Measurements from ENCODE around the gene ZNF214.

Gene ZNF214

DNA sequence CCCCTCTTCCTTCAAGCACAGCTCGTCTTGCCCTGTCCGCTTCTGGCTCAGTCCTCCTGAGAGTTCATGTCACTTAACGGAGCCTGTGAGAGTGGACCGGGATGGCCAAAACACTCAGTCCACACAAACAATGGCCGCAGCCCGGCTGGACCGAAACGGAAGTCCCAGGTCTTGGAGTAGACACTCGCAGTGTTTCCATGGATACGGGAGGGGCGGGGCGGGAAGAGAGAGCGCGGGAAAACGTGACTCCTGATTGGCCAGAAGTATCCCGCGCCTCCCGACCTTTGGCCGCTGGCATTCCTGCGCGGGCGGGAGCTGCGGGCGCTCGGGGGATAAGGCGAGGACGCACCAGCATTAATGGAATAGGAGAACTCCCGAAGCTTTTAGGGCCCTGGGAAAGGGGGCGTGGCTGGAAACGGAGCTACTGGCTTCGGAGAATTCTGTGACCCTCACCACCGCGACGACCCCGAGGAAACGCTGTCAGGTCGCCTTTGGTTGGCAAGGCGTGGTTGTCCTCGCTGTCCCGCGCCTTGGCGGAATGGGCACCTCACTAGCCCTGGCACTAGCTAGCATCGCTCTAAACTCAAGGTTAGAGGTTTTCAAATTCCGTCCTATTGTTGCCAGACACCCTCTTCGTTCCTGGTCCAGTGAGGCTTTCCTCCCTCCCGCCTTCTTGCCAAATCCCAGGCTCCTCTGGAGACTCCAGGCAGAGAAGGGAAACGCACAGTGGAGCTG, at the start of gene ZNF214, which contains the start of gene NLRP14:
Gene ZNF214, minus strand, starts transcription at position 164 of the 735 bp plus-strand sequence. CDS start 17,511 bp downstream, outside the sequence.
Gene NLRP14, plus strand, starts transcription at position 297 of the 735 bp plus-strand sequence. CDS start 18,108 bp downstream, outside the sequence.
- DNase-seq: peak; percentile 73 to 76

DNA sequence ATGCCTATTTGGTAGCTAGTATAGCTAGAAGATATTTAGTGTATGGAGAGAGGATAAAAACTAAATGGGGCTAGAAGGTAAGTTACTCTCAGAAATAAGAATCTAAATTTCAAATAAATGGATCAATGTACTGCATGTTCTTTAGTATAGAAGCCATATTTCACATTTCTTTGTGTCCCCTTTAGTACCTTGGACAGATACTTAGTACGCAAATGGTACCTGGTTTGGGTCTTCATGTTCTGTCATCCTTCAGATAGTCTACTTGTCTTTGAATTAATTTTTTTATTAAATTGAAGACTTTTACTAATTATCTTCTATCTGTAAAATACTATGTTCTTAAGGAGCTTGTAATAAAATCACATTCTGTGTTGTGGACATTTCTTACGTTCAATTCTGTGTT, 42.4 kb upstream of the ZNF214 start:
- no peak for TF ChIP-seq GATA1 (IDR thresholded peaks at IDR 0.05; ENCODE audit: low read depth, low read length)
- TF ChIP-seq POLR2A (IDR thresholded peaks at IDR 0.05; ENCODE audit: low read length): no peak
- DNase-seq: no peak

More for the DNA sequence above, at the start of gene ZNF214, which contains the start of gene NLRP14:
- TF ChIP-seq POLR2A (IDR thresholded peaks at IDR 0.05; ENCODE audit: low read length): no peak
- no peak for TF ChIP-seq GATA1 (IDR thresholded peaks at IDR 0.05; ENCODE audit: low read depth, low read length)

DNA sequence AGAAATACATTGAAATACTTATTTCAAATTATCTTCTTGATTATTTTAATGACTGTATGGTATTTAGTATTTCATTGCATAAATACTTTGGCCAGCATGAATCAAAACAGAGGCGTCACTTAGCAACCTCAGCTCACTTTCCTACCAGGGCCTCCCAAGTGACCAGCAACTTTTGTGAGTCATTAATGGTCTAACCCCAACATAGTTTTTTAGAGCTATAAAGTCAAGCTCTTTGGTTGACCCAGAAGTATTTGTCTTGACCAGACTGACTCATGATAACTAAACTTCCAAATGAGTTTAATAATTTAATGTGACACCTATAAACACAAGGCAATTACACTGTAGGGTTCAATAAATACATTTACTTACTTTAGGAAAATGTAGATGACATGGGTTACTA, 40.7 kb upstream of the ZNF214 start:
- DNase-seq: no peak

DNA sequence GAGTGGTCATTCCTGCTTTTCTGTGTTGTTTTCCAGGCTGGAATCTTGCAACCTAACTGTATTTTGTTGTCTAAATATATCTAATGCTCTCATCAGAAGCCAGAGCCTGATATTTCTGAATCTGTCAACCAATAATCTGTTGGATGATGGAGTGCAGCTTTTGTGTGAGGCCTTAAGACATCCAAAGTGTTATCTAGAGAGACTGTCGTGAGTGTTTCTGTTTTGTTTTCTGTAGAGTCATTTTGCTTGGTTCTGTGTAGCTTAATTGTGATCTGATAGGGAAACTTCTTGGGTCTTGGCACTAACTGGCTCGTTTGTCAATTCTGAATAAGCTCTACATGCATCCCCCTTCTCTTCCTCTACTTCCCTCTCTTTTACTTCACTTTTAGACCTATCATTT, 37.5 kb upstream of the ZNF214 start:
- TF ChIP-seq GATA1 (IDR thresholded peaks at IDR 0.05; ENCODE audit: low read depth, low read length) (no peak), POLR2A (IDR thresholded peaks at IDR 0.05; ENCODE audit: low read length) (no peak)
- no peak for DNase-seq

More for the DNA sequence above, 40.7 kb upstream of the ZNF214 start:
- TF ChIP-seq GATA1 (IDR thresholded peaks at IDR 0.05; ENCODE audit: low read depth, low read length) (no peak), POLR2A (IDR thresholded peaks at IDR 0.05; ENCODE audit: low read length) (no peak)

DNA sequence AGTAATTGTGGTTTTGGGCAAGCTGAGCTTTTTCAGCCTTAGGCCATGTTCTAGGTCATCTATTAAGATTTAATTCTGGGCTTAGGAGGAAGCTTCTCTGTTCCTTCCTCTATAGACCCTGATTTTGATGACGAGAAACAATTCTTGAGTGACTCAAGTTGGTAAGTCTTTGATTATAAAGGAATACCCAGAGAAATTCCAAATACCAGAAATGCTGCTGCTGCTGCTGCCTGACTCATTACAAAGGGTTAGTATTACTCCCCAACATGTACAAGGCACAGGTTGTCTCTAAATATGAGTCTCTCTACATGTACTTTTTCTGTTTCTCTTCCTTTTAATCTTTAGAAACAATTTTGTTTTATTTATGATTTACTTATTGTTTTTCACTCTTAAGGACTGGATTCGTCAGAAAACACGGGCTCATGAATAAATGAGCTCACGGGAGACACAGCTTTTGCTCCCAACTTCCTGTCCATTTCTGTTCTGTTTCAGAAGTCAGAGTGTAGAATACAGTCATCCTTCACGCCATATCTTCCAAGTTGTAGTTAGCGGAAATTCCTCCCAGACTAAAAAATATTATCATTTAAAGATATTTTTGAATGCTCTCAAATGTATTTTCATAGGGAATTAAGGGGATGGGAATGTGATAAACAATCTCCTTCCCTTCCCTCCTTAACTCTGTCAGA, 36.8 kb upstream of the ZNF214 start:
- TF ChIP-seq POLR2A (IDR thresholded peaks at IDR 0.05; ENCODE audit: low read length): no peak
- no peak for DNase-seq

DNA sequence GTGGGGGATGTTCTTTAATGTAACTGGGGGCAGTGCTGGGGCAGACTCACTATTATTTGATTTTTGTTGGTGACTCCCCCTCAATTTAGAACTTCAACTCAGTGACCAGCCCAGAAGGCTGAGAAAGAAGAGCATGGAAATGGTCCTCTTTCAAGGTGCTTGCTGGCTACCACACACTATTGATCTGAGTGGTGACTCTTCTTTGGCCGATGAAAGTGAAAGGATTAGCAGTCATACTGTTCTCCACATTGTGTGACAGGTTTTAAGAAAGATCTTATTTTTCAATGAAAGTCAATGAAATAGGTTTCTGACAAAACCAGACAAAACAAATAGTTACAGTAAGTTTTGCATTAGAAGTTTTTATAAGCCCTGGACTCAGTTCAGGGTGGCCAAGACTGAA, 30.0 kb upstream of the ZNF214 start:
- no peak for DNase-seq
- TF ChIP-seq POLR2A (IDR thresholded peaks at IDR 0.05; ENCODE audit: low read length): no peak
- TF ChIP-seq GATA1 (IDR thresholded peaks at IDR 0.05; ENCODE audit: low read depth, low read length): no peak

DNA sequence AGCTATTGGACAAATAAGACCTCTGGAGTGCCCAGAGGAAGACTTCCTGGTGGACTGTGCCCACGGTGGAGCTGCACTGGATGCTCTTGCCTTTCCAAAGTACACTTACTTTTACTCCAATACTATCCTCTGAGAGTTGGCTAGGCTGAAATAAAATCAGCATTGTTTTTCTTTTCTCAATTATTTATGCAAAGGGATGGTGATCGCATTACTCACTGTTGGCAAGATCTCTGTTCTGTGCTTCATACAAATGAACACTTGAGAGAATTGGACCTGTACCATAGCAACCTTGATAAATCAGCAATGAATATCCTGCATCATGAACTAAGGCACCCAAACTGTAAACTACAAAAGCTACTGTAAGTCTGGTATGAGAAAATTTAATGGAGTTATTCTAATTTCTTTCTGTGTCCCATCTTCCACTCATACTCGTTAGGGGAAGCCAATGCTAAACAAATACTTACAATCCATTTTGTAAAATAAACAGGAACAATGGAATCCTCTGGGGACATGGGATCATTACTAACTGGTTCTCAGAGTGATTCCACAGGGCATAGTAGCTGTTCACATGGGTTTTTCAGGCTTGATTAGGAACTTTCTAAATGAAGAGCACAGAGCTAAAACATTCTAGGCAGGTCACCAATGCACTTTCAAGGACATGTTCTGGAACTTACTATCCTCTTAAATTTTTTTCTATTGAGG, 26.5 kb upstream of the ZNF214 start:
- no peak for DNase-seq

DNA sequence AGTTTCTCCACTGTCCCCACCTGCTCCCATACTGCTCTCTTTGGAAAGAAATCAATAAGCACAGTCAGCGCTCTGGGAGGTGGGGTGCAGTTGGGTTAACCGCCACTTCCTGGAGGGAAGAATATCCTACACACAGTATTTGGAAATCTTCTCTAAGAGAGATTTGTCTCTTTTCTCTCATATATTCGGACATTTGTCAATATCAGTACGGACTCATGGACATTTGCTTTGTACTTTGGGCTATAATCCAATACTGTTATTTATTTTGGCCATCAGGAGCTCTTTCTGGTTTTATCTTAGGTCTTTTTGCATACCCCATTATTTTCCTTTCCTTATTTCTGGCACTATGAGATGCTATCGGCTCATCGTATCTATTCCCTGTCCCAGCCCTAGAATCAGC, 13.9 kb upstream of the ZNF214 start:
- TF ChIP-seq GATA1 (IDR thresholded peaks at IDR 0.05; ENCODE audit: low read depth, low read length) (no peak), POLR2A (IDR thresholded peaks at IDR 0.05; ENCODE audit: low read length) (no peak)
- DNase-seq: no peak

More for the DNA sequence above, 26.5 kb upstream of the ZNF214 start:
- no peak for TF ChIP-seq GATA1 (IDR thresholded peaks at IDR 0.05; ENCODE audit: low read depth, low read length)
- TF ChIP-seq POLR2A (IDR thresholded peaks at IDR 0.05; ENCODE audit: low read length): no peak

DNA sequence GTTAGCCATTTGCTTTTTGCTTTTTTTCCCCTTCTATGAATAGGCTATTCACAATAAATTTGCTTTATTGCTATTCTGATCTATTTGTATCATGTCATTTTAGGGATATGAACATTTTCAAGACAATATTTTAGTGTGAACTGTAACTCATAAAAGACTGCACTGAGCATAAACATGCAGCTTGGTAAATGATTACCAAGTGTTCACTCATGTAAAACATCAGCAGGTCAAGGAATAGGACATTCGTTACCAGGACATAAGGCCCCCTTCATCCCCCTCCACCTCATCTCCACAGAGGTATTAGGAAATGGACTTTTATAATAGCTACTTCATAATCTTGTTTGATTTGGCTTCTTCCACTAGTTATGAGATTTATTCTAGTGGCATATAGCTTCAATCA, 12.5 kb upstream of the ZNF214 start:
- DNase-seq: no peak
- TF ChIP-seq POLR2A (IDR thresholded peaks at IDR 0.05; ENCODE audit: low read length): no peak
- TF ChIP-seq GATA1 (IDR thresholded peaks at IDR 0.05; ENCODE audit: low read depth, low read length): no peak

DNA sequence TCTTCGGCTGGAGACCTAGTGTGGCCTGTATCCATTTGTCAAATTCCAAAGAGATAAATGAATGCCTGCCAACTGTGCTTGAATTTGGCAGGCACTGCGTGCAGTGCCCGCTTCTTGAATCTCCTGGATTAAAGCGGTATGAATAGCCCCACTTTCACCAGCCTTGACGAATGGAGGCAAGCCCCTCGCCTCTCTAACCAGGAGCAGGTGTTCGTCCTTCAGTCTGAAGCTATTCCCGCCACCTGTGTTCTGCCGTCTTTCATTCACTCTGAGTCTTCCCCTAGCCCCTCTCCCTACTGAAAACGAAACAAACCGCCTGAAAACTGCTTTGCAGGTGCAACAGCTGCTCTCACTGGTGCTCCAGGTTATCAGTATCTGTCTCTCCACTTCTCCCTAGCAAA, 11.3 kb upstream of the ZNF214 start:
- no peak for DNase-seq
- TF ChIP-seq POLR2A (IDR thresholded peaks at IDR 0.05; ENCODE audit: low read length): no peak
- TF ChIP-seq GATA1 (IDR thresholded peaks at IDR 0.05; ENCODE audit: low read depth, low read length): no peak

DNA sequence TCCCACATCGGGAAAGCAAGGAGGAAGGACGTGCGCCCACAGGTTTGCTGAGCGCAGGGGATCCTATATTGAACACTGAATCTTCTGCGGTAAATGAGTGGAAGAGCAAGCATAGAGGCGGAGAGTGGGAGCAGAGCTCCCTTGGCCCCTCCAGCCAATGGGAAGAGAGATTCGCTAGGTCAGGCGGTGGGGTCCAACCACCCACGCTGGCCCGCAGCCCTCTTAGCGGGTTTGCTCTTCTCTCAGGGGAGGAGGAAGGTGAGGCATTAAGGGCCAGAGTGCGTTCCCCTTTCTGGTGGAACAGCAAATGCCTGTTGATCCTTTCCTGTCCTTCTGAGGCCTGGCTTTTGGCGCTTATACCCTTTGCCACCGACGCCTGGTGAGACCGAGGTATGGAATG, 10.7 kb upstream of the ZNF214 start:
- DNase-seq: no peak
- no peak for TF ChIP-seq POLR2A (IDR thresholded peaks at IDR 0.05; ENCODE audit: low read length)

DNA sequence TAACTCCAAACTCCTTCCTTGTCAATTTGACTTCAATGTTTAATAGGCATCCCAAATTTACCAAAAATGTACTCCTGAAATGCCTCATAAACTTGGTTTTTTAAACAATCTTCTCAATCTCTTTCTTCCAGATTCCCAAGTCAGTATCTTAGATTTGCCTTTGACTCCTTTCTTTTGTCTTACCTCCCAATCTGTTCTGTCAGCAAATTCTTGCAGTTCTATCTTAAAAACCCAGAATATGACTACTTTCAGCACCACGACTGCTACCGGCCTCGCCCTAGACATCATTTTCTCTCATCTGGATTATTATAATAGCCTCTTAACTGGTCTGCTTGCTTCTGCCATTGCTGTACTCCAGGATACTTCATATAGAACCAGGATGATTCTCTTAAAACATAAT, 8.0 kb upstream of the ZNF214 start:
- TF ChIP-seq POLR2A (IDR thresholded peaks at IDR 0.05; ENCODE audit: low read length) (no peak), GATA1 (IDR thresholded peaks at IDR 0.05; ENCODE audit: low read depth, low read length) (no peak)
- DNase-seq: no peak

DNA sequence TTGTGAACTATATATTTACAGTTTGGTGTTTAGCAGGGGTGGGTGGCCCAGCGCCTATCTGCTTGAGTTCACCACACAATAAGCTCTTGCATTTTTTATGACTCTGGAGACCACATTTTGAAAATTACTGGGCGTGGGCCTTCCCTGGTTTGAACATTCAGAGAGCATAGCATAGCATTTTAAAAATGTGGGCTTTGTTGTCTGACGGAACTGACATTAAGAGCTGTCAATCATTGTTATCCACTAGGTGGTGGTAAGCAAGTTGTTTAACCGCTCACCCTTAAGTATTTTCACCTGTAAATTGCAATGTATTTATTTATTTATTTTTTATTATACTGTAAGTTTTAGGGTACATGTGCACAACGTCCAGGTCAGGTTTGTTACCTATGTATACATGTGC, 1.2 kb upstream of the ZNF214 start:
- DNase-seq: no peak
- no peak for TF ChIP-seq POLR2A (IDR thresholded peaks at IDR 0.05; ENCODE audit: low read length)
- TF ChIP-seq GATA1 (IDR thresholded peaks at IDR 0.05; ENCODE audit: low read depth, low read length): no peak

DNA sequence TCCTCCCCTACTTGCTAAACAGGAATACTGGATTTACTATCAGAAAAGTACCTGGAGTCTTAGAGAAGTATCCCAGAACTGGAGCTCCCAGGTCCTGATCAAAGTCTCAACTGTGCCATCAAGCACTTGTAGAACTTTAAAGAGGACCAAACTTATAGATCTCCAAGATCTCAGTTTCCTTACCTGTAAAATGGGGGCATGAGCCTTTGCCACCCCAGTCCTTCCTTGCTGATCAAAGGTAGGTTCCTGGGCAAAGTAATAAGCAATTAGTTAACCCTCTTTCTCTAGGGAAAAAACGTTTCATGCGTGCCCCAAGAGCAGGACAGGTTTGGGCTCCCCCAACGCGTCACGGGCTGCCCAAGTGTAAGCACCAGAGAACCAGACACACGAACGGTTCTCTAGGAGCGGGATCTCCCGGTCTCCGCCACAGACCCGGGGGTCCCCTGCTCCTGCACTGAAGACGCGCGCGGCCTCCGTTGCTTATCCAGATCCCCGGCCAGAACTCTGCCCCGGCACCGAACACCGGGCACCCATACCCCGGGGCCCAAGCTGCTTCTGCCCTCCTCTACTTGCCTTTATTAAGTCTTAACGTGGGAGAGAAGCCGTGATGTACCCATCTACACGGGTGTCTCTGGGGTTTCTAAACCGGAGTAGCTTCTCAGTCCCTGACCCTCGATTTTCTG, 505 bp downstream of the ZNF214 start:
- peak in 1 of 2 experiments; percentile 30 for DNase-seq
- TF ChIP-seq POLR2A (IDR thresholded peaks at IDR 0.05; ENCODE audit: low read length): no peak
- no peak for TF ChIP-seq GATA1 (IDR thresholded peaks at IDR 0.05; ENCODE audit: low read depth, low read length)

Measured in erythroblast (primary cell).